Dedifferentiated amniotic fluid mesenchymal stem cell (primary cell): ENCODE results near the gene FOXP1.
A peak's percentile ranks its signal among the peaks of the same experiment; 100 is the strongest.

Experiments used
- DNase-seq: peaks from one replicate; pipeline ENCODE4 v3.0.0-alpha.2; 2016; ENCODE audit errors: extremely low spot score

FOXP1 gene

GRCh38 chr3:71372241-71372768 is 211.2 kb downstream of the FOXP1 start:
- no peak for DNase-seq

DNA sequence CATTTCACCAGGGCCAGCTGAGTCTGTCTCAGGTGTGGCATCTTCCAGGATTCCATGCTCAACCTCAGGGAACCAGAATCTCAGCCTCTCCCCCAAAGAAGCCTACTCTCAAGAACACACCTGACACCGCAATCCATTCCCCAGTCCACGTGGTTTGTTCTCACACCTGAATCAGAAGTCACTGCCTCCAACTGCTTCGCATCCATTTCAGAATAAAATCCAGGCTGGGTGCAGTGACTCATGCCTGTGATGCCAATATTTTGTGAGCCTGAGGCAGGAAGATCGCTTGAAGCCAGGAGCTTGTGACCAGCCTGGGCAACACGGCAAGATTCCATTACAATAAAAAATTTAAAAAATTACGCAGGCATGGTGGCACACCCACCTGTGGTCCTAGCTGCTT is 212.2 kb downstream of the FOXP1 start:
- DNase-seq, result no peak

GRCh38 chr3:71370467-71370866 is 213.1 kb downstream of the FOXP1 start:
- no peak for DNase-seq

GRCh38 chr3:71369701-71370391 is 213.7 kb downstream of the FOXP1 start:
- DNase-seq, result peak; percentile 33

GRCh38 chr3:71366988-71367604 is 216.4 kb downstream of the FOXP1 start:
- no peak for DNase-seq

- no peak for DNase-seq
These were observed 222.1 kb downstream of the FOXP1 start for GRCh38 chr3:71361334-71361890.

DNA sequence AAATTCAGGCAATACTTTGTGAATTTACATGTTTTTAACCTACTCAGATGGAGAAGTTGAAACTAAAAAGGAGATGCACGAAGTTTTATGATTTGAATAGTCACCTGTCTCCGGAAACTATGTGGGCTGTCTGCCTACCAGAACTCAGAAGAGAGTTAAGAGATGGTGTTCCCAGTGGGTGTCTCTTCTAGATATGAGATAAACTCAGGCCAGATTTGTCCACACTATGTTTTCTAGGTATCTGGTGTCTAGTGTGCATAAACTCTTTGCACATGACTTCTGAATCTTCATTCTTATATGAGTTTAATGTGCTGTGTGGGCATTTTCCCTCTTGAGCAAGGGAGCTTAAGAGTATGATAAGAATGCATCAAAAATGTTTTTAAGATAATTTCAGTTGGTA is 222.8 kb downstream of the FOXP1 start:
- no peak for DNase-seq

DNA sequence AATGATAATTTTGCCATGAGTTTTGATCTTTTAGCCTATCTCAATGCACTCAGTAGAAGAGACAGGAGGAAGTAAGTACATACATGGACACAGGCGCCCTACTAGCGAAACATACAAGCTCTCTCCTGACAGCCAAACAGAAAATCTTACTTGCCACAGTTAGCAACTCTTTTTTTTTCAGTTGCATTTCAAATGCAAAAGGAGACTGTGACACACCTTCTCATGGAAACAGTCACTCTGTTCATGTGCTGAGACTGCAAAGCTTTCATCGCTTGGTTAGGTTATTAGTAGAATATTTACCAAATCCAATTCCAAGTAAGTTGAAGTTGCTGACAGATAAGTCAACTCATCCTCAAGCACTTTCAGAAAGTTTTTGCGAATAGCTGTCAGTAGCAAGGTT is 223.3 kb downstream of the FOXP1 start:
- DNase-seq, result no peak

GRCh38 chr3:71358243-71358642 is 225.3 kb downstream of the FOXP1 start:
- no peak for DNase-seq

- DNase-seq, result no peak
These were observed 227.3 kb downstream of the FOXP1 start for GRCh38 chr3:71356265-71356664.

DNA sequence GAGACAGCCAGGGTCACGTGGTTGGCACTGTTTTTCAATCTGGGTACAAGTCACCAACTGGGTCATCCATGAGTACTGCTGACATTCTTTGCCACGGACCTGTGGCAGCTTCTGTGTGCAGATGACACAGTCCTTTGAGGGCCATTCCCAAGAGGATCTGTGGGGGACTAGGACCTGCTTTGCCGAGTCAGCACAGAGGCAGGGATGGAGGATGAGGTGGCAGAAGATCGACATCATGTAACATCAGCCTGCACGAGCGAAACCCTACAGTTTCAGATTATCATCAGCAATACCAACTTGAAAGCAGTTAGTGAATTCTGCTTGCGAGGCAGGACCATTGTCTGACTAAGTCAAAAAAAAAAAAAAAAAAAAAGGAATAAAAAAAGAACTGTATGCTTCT is 227.7 kb downstream of the FOXP1 start:
- DNase-seq, result no peak

GRCh38 chr3:71355037-71355436 is 228.5 kb downstream of the FOXP1 start:
- DNase-seq, result no peak

DNA sequence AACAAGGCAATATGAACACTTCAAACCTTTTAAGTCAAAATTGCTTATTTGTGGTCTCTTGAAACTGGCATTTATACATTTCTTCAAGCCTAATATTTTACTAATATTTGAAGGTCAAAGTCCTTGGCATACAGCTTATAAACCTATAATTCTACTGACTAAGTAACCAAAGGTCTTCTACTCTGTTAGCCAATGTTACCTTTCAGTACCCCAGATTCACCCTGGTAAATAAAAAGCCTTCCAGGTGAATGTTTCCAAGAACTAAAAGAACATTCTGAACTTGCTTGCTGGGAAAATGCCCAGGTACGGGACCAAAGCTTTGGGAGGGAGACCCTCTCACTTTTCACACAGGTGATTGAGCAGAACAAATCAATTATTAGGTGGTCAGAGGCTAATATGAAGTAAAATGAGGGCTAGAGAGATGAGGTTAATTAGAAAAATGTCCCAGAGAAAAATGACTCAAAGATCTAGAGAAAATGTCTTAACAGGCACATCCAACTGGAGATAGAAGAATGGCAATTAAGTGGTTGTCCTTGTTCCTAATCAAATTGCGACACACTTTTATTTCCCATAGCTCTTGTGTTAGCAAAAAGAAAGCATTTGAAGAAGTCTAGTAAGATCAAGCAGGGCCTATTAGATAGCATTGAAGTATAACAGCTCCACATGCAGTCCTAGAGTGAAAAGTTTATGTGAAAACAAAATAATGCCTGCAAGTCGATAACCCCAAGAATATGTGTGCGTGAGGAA is 232.0 kb downstream of the FOXP1 start:
- DNase-seq, result no peak

DNA sequence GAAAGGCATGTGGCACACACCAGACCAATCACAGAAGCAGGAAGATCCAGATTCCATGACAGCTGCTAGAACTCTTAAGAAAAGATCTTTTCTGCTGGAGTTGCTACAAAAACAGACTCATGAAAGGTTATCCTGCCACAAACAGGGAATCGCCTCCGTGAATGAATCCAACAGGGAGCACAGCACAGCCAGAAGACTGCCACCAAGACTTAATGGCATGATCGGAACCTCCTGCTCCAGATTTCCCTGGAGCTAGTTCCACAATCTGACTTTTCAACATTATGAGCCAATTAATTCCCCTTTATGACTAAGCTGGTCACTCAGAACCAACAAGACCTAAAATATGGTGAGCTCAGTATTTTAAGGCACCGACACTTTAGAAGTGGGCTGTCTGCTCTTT is 232.5 kb downstream of the FOXP1 start:
- DNase-seq, result no peak

- DNase-seq, result no peak
These were observed 234.7 kb downstream of the FOXP1 start for GRCh38 chr3:71348831-71349230.

- DNase-seq, result no peak
These were observed 235.4 kb downstream of the FOXP1 start for GRCh38 chr3:71348001-71348632.

DNA sequence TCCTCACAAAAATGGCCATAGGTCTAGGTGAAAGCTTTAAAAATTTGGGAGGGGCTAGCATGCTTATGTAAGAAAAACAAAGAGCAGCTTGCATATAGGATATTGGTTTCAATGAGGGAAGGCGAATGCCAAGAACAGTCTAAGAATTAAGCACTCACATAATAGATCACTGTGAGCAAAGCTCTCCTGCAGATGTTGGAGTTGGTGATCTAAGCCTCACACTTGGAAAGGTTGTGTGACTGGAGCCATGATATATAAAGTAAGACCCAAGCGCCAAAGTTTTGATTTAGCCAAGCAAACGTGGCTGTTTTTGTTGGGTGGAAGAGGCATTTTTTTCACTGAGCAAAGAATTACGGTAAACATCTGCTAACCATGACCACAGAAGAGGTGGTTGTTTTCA is 237.5 kb downstream of the FOXP1 start:
- DNase-seq, result no peak

- peak; percentile 26 for DNase-seq
These were observed 238.0 kb downstream of the FOXP1 start for GRCh38 chr3:71345429-71346040.

GRCh38 chr3:71341721-71342120 is 241.8 kb downstream of the FOXP1 start:
- peak; percentile 69 for DNase-seq

GRCh38 chr3:71339049-71339448 is 244.5 kb downstream of the FOXP1 start:
- DNase-seq, result no peak

DNA sequence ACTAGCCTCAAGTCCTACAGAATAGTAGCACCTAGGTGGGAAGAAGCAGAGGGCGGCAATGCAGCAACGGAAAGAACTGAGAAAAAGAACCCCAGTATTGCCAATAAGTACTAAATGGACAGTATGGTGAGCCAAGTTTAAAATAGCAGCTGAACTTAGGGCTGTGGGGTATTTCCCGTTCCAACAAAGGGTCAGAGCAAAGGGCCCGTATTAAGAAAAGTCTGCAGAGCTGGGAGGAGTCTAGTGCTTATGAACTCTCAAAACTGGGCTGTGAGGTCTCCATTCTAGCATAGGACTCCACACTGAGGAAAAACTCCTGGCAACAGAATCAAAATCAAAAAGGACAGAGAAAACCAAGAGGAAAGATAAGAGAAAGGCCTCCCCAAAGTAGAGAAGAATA is 250.7 kb downstream of the FOXP1 start:
- DNase-seq, result no peak

DNA sequence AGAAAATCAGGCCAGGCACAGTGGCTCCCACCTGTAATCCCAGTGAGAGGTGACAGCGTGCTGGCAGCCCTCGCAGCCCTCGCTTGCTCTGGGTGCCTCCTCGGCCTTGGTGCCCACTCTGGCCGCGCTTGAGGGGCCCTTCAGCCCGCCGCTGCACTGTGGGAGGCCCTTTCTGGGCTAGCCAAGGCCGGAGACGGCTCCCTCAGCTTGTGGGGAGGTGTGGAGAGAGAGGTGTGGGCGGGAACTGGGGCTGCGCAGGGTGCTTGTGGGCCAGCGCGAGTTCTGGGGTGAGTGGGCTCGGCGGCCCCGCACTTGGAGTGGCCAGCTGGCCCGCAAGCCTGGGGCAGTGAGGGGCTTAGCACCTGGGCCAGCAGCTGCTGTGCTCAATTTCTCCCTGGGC is 252.6 kb downstream of the FOXP1 start:
- DNase-seq, result no peak
